ENCODE measurements around the gene CXCR6. TPM values are rescaled to one million over a fixed set of nuclear protein-coding genes. Genes with fewer than 3 reads are reported as not detected.

CXCR6 gene
- total and polyA plus RNA-seq, 7 donors = 0.05 to 0.50 (median 0.10) TPM; not detected in 4

- peak overlapping the region; percentile 6 for H3K4me3 ChIP-seq
- peak overlapping the region; percentile 99 for H3K27ac ChIP-seq
- ATAC-seq (peak in 3 of 4 donors; percentile 35 to 79 (median 65)), DNase-seq (no peak)
- no peak for TF ChIP-seq CTCF (IDR thresholded peaks at IDR 0.05)
- peaks cover 22 to 65% of the 10 kb centered on the region in 2 donors for H3K36me3 ChIP-seq (ENCODE audit: insufficient read depth in 1 of 2, low read depth in 1 of 2)
- intact Hi-C loops (cut with DNase I) = no loop called here
- WGBS, 3 donors = 45 to 70% (median 51%) methylated on average over 5 of the region's 5 CpGs
- H3K4me1 ChIP-seq = peaks cover 86% of the 10 kb centered on the region
- H3K27me3 ChIP-seq (ENCODE audit: insufficient read depth in 3 of 3, low read length in 2 of 3) = no peaks in the 10 kb centered on the region
- no peaks in the 10 kb centered on the region for H3K9me3 ChIP-seq
Measured at GRCh38 chr3:45978006-45978761, 34.9 kb downstream of the CXCR6 start.

GRCh38 chr3:45979378-45979777, 36.1 kb downstream of the CXCR6 start:
- 60 to 86% (median 71%) methylated on average over 4 of the region's 4 CpGs for WGBS, 3 donors
- H3K27me3 ChIP-seq (ENCODE audit: insufficient read depth in 3 of 3, low read length in 2 of 3) = no peaks in the 10 kb centered on the region
- no peak for ATAC-seq
- no peak for DNase-seq
- peaks cover 90% of the 10 kb centered on the region for H3K4me1 ChIP-seq
- no peak for TF ChIP-seq CTCF (IDR thresholded peaks at IDR 0.05)
- no peaks in the 10 kb centered on the region for H3K9me3 ChIP-seq
- H3K36me3 ChIP-seq (ENCODE audit: insufficient read depth in 1 of 2, low read depth in 1 of 2) = peaks cover 27 to 65% of the 10 kb centered on the region in 2 donors
- intact Hi-C loops (cut with DNase I) = no loop called here
- peak overlapping the region; percentile 99 for H3K27ac ChIP-seq
- H3K4me3 ChIP-seq = no peak overlapping the region

GRCh38 chr3:45980229-45980813, 37.1 kb downstream of the CXCR6 start:
- ATAC-seq (no peak), DNase-seq (no peak)
- Histone ChIP-seq H3K36me3 (ENCODE audit: insufficient read depth in 1 of 2, low read depth in 1 of 2) (peaks cover 23 to 56% of the 10 kb centered on the region in 2 donors), H3K27me3 (ENCODE audit: insufficient read depth in 3 of 3, low read length in 2 of 3) (no peaks in the 10 kb centered on the region), H3K9me3 (no peaks in the 10 kb centered on the region), H3K4me1 (peaks cover 91% of the 10 kb centered on the region), H3K4me3 (no peak overlapping the region), H3K27ac (peak overlapping the region; percentile 99)
- intact Hi-C loops (cut with DNase I) = no loop called here
- WGBS, 3 donors = 71 to 87% (median 72%) methylated on average over 7 of the region's 7 CpGs
- no peak for TF ChIP-seq CTCF (IDR thresholded peaks at IDR 0.05)

- ATAC-seq (no peak), DNase-seq (no peak)
- Histone ChIP-seq H3K4me1 (peaks cover 91% of the 10 kb centered on the region), H3K4me3 (no peak overlapping the region), H3K9me3 (no peaks in the 10 kb centered on the region), H3K27me3 (ENCODE audit: insufficient read depth in 3 of 3, low read length in 2 of 3) (no peaks in the 10 kb centered on the region), H3K27ac (peak overlapping the region; percentile 99), H3K36me3 (ENCODE audit: insufficient read depth in 1 of 2, low read depth in 1 of 2) (peaks cover 21 to 53% of the 10 kb centered on the region in 2 donors)
- intact Hi-C loops (cut with DNase I) = no loop called here
- TF ChIP-seq CTCF (IDR thresholded peaks at IDR 0.05) = no peak
- WGBS, 3 donors = 90 to 95% (median 94%) methylated on average over 2 of the region's 2 CpGs
Measured at GRCh38 chr3:45980819-45981218, 37.6 kb downstream of the CXCR6 start.

All from psoas muscle (tissue), 8 donors.